ENCODE measurements around the gene ARHGAP15.

The ARHGAP15 gene

GRCh38 chr2:143701785-143702184 is 572.6 kb downstream of the ARHGAP15 start:
- H3K4me3 ChIP-seq (ENCODE audit: low read depth, low read length) = no peak overlapping the region
- no peak for TF ChIP-seq CTCF (IDR thresholded peaks at IDR 0.05; ENCODE audit: insufficient read depth, low read depth, low read length, missing control alignments)
- DNase-seq (ENCODE audit: low read depth) = no peak

DNA sequence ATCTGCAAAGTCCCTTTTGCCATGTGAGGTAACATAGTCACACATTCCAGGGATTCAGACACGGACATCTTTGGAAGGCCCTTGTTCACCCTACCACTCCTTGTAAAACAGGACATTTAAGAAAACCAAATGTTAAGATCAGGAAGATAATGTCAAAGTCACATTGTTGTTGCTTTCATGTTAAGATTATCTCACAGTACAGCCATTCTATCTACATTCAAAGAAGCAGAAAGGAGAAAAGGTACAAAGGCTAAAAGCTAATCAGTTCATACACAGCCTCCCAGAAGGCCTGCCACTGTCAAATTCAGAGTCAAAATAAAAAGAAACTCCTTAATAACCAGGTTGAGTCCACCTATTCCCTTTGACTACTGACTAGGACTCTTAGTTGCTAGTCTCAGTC is 573.7 kb downstream of the ARHGAP15 start:
- no peak overlapping the region for H3K4me3 ChIP-seq (ENCODE audit: low read depth, low read length)
- DNase-seq (ENCODE audit: low read depth) = no peak
- TF ChIP-seq CTCF (IDR thresholded peaks at IDR 0.05; ENCODE audit: insufficient read depth, low read depth, low read length, missing control alignments) = no peak

DNA sequence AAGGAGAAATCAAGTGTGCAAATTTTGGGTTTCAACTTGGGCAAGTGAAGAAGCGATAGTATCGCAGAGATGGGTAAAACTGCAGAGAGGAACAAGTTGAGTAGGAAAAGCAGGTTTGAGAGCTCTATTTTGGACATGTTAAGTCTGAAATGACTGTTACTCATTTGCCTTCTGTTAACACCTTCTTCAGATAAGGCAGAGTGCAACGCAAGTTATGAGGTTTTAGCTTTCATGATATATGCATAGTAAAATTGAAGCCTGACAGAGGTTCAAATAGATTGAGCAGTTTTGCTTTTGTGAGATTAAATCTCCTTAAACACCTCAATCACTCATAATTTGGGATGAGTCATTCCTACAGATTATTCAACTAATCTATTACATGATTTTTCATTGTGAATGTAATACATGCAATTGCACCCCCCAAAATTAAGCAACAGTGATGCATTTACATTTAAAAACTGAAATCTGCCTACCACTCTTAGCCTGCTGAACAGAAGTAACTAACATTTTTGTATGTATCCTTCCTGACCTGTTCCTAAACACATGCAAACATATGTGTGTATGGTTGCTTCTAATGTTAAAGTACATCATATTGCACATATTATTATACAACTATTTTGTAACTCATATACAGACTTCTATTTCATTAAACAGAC is 575.4 kb downstream of the ARHGAP15 start:
- no peak for TF ChIP-seq CTCF (IDR thresholded peaks at IDR 0.05; ENCODE audit: insufficient read depth, low read depth, low read length, missing control alignments)
- DNase-seq (ENCODE audit: low read depth) = peak; percentile 30
- H3K4me3 ChIP-seq (ENCODE audit: low read depth, low read length) = no peak overlapping the region

DNA sequence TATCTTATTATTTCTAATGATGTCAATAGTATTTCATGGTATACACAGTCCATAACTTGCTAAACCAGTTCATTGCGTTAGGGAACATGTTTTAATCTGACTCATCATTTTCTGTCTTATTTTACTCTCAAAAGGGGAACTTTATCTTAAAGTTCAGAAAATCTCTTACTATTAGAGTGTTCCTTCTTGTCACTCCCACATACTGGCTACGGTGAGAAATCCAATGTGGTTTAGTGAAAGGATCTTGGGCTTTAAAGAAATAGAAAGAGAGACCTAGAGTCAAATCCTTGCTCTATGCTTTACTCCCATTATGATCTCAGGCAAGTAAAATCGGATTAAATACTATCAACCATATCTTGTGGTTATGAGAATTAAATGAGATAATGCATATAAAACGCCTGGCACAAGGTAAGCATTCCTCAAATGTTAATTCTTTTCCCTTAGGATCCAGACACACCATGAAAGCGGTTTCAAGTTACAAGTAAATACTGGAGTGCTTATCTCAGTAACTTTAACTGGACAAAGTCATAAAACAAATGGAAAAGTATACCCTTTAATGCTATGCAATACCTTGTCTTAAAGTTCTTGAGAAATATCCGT is 576.0 kb downstream of the ARHGAP15 start:
- TF ChIP-seq CTCF (IDR thresholded peaks at IDR 0.05; ENCODE audit: insufficient read depth, low read depth, low read length, missing control alignments) = no peak
- DNase-seq (ENCODE audit: low read depth) = no peak
- H3K4me3 ChIP-seq (ENCODE audit: low read depth, low read length) = no peak overlapping the region

- TF ChIP-seq CTCF (IDR thresholded peaks at IDR 0.05; ENCODE audit: insufficient read depth, low read depth, low read length, missing control alignments) = no peak
- no peak for DNase-seq (ENCODE audit: low read depth)
- H3K4me3 ChIP-seq (ENCODE audit: low read depth, low read length) = no peak overlapping the region
Observed at GRCh38 chr2:143706354-143706753, 577.1 kb downstream of the ARHGAP15 start.

DNA sequence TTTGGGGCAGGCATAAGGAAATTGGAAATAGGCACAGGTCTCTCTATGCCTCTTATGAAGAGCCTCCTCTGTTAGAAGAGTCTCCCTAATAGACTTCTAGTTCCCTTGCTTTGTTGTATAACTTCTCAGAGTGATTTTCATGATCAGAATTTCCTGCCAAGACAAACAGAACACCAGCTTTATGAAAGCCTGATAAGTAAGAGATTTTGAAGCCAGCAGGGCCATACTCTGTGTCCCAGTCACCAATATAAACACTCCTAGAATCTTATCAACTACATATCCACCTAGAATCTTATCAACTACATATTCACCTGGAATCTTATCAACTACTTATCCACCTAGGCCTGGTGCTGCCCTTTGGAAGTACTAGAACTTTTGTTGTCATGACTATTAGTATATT is 579.5 kb downstream of the ARHGAP15 start:
- no peak for DNase-seq (ENCODE audit: low read depth)
- H3K4me3 ChIP-seq (ENCODE audit: low read depth, low read length) = no peak overlapping the region
- no peak for TF ChIP-seq CTCF (IDR thresholded peaks at IDR 0.05; ENCODE audit: insufficient read depth, low read depth, low read length, missing control alignments)

DNA sequence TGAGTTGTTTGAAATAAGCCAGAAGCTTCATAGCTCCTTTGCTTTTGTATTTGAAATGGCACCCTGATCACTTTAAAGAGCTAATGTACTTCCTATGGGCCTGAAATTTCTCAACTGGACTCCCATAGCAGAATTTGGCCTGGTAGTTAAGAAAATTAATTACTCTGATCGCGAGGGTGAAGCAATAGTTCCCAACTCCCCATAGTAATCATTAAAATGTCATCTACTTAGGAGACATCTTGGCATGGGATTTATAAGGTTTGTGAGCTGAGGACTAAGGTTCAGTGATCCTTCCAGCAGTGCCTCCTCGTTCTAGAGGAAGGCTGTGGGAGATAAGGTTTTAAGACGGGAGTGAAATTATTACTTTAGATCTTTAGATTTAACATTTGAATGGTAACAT is 581.0 kb downstream of the ARHGAP15 start:
- no peak for DNase-seq (ENCODE audit: low read depth)
- no peak overlapping the region for H3K4me3 ChIP-seq (ENCODE audit: low read depth, low read length)
- no peak for TF ChIP-seq CTCF (IDR thresholded peaks at IDR 0.05; ENCODE audit: insufficient read depth, low read depth, low read length, missing control alignments)
